Epithelial cell of esophagus (primary cell): ENCODE data around the gene ITPRIPL1.

Experiments used
- DNase-seq: peaks from one replicate; pipeline ENCODE4 v3.0.0; 2010; ENCODE audit warnings: low read depth
- H3K4me3 ChIP-seq: 2 replicates; pipeline ENCODE4 v1.5.1; 2011; ENCODE audit warnings: mild to moderate bottlenecking, low read length, control low read depth
- CTCF ChIP-seq: IDR thresholded peaks from 2 replicates; pipeline ENCODE4 v1.5.1; 2011; ENCODE audit warnings: low read depth, mild to moderate bottlenecking, low read length, control low read depth, inconsistent platforms; ENCODE audit not compliant: insufficient read depth; ENCODE audit errors: missing control alignments

Gene ITPRIPL1

GRCh38 chr2:96342085-96342484, 17.0 kb downstream of the ITPRIPL1 start:
- no peak overlapping the region for H3K4me3 ChIP-seq
- DNase-seq: peak; percentile 50
- TF ChIP-seq CTCF: no peak

GRCh38 chr2:96344011-96344410, 18.9 kb downstream of the ITPRIPL1 start:
- H3K4me3 ChIP-seq: no peak overlapping the region
- DNase-seq: no peak
- no peak for TF ChIP-seq CTCF

- no peak overlapping the region for H3K4me3 ChIP-seq
- TF ChIP-seq CTCF: peak; percentile 18
- peak; percentile 24 for DNase-seq
These were observed 20.3 kb downstream of the ITPRIPL1 start for GRCh38 chr2:96345438-96345837.

GRCh38 chr2:96345868-96346462, 20.8 kb downstream of the ITPRIPL1 start:
- no peak overlapping the region for H3K4me3 ChIP-seq
- no peak for DNase-seq
- no peak for TF ChIP-seq CTCF

- no peak for TF ChIP-seq CTCF
- no peak for DNase-seq
- H3K4me3 ChIP-seq: no peak overlapping the region
These were observed 22.3 kb downstream of the ITPRIPL1 start for GRCh38 chr2:96347395-96347794.

- peak; percentile 29 for DNase-seq
These were observed 28.0 kb downstream of the ITPRIPL1 start for GRCh38 chr2:96353032-96353561.

More at GRCh38 chr2:96353032-96353561, 28.0 kb downstream of the ITPRIPL1 start:
- no peak for TF ChIP-seq CTCF
- no peak overlapping the region for H3K4me3 ChIP-seq
